Measurements from ENCODE around the gene TMEM54.

DNA sequence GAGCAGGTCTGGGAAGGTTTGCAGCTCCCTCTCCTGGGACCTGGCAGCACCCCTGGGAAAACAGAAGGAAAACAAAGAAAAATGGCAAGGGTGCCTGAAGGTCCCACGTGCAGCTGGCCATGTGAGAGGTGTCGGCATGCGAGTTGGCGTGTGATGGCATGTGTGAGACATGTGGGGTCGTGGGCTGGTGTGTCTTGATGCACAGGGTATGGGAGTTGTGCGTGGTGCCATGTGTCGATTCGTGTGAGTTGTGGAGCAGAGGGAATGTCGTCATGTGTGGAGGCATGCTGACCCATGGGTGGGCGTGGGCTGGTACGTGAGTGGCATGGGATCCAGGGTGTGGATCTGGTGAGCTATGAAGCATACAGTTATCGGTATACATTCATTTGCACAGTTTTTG, 13.6 kb downstream of the TMEM54 start:
- no peak for TF ChIP-seq EZH2 (IDR thresholded peaks at IDR 0.05; ENCODE audit: borderline replicate concordance, insufficient read depth, low read depth, low read length, poor library complexity, severe bottlenecking)
- TF ChIP-seq, protein P1, sequence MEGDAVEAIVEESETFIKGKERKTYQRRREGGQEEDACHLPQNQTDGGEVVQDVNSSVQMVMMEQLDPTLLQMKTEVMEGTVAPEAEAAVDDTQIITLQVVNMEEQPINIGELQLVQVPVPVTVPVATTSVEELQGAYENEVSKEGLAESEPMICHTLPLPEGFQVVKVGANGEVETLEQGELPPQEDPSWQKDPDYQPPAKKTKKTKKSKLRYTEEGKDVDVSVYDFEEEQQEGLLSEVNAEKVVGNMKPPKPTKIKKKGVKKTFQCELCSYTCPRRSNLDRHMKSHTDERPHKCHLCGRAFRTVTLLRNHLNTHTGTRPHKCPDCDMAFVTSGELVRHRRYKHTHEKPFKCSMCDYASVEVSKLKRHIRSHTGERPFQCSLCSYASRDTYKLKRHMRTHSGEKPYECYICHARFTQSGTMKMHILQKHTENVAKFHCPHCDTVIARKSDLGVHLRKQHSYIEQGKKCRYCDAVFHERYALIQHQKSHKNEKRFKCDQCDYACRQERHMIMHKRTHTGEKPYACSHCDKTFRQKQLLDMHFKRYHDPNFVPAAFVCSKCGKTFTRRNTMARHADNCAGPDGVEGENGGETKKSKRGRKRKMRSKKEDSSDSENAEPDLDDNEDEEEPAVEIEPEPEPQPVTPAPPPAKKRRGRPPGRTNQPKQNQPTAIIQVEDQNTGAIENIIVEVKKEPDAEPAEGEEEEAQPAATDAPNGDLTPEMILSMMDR (IDR thresholded peaks at IDR 0.05): no peak
